Limb (tissue), 2 donors: ENCODE results near the gene MUC21.
"Not testable (repeated sequence)": the region's sequence is repeated elsewhere in the genome, so short reads cannot be mapped to it uniquely, and the experiment has no call there.

ENCODE experiments used
- DNase-seq, 2 donors: peaks; one replicate each; pipeline ENCODE4 v3.0.0-alpha.2; 2016; ENCODE audit errors: extremely low spot score in 2 of 2

The MUC21 gene

DNA sequence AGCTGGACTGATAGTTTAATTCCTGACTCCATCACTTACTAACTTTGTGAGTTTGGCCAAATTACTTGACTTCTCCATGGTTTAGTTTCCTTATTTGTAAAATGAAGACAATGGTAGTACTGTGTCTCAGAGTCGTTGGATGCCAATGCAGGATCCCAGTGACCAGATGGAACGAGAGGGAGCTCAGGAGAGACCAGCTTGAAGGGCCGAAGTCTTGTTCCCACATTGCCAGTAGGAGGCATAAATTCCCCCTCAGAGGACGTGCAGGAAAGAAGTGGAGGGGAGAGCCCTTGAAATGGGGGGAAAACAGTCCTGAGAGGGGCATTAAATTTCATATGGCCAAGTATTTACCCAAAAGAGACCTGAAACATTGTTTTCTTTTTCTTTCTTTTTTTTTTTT, 24.6 kb downstream of the MUC21 start:
- DNase-seq = no peak

DNA sequence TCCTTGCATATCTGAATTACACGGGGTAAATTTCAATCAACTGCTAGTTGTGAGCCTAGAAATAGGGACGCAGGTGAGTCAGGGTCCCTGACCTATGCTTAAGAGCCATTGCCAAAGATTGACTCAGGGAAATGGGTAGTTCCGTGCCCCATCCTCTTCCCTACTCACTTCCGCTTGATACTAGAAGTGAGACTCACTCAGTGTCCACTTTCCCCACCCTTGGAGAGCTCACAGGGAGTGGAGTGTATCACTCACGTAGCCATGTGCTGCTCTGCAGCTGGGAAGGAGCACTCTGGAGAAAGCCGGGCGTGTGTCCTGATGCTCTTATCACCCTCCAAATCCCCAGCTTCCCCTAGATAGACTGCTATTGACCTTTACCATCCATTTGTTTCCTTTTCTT, 26.2 kb downstream of the MUC21 start:
- no peak for DNase-seq

DNA sequence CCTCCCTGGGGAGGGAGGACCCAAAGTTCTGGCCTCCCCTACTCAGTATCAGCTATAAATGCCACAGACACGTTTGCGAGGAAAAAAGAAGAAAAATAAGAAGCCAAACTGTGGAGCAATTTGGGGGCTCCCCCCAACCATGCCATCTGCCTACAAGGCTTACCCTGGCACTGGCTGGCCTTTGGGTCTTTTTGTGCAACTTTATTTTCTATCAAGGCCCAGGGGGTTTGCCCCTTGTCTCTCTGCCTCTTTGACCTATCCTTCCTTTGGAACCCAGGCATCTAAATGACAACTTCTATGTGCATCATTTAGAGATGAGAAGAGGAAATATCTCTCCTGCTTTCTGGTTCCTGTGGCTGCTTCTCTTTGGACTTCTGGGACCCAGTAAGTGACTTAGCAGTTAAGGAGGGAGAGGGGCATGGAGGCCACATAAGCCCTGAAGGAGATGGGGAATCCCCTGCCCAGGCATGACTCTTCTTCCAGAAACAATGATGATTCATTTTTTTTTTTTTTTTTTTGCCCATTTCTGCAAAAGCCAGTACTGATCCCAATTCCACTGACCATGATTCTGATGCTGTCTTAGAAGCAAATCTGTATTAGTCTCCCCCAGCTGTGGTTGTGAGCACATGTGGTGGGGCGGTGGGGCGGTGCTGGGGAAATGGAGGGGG, 27.0 kb downstream of the MUC21 start, which contains the start of gene MUC22:
Gene MUC22 (plus strand): TSS at position 82 of the 668 bp plus-strand sequence. CDS start 233 bp downstream, at position 315.
- no peak for DNase-seq

DNA sequence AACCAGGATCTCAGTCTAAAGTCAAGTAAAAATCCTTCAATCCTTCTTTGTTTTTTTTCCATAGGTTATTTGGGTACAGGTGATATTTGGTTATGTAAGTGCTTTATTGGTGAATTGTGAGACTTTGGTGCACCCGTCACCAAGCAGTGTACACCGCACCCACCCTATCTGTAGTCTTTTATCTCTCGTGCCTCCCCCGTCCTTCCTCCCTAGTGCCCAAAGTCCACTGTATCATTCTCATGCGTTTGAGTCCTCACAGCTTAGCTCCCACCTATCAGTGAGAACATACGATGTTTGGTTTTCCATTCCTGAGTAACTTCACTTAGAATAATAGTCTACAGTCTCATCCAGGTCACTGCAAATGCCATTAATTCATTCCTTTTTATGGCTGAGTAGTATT, 27.6 kb downstream of the MUC21 start:
- no peak for DNase-seq

DNA sequence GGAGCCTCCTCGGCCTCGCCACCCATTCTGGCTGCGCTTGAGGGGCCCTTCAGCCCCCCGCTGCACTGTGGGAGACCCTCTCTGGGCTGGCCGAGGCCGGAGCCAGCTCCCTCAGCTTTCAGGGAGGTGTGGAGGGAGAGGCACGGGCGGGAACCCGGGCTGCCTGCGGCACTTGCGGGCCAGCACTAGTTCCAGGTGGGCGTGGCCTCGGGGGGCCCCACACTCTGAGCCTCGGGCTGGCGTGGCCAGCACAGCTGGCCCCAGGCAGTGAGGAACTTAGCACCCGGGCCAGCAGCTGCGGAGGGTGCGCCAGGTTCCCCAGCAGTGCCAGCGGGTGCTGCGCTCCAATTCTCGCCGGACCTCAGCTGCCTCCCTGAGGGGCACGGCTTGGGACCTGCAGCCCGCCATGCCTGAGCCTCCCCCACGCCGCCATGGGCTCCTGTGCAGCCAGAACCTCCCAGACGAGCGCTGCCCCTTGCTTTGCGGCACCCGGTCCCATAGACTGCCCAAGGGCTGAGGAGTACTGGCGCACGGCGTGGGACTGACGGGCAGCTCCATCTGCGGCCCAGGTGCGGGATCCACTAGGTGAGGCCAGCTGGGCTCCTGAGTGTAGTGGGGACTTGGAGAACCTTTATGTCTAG, 33.3 kb downstream of the MUC21 start:
- no peak for DNase-seq

DNA sequence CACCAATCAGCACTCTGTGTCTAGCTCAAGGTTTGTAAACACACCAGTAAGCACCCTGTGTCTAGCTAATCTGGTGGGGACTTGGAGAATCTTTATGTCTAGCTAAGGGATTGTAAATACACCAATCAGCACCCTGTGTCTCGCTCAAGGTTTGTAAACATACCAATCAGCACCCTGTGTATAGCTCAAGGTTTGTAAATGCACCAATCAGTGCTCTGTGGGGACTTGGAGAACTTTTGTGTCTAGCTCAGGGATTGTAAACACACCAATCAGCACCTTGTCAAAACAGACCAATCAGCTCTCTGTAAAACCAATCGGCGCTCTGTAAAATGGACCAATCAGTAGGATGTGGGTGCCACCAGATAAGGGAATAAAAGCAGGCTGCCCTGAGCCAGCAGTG, 33.9 kb downstream of the MUC21 start:
- DNase-seq = not testable (repeated sequence)

DNA sequence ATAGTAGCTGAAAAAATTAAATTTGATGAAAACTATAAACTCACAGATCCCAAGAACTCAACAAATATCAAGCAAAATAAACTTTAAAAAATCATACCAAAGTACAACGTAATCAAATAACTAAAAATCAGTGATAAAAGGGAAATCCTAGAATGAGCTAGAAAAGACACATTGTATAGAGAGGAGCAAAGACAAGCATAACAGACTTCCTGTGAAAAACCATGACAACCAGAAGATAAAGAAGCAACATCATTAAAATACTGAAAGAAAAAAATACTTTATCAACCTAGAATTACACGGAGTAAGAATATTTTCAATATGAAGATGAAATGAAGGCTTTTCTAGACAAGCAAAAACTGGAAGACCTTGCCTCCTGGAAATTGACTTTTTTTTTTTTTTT, 36.5 kb downstream of the MUC21 start:
- DNase-seq = no peak

DNA sequence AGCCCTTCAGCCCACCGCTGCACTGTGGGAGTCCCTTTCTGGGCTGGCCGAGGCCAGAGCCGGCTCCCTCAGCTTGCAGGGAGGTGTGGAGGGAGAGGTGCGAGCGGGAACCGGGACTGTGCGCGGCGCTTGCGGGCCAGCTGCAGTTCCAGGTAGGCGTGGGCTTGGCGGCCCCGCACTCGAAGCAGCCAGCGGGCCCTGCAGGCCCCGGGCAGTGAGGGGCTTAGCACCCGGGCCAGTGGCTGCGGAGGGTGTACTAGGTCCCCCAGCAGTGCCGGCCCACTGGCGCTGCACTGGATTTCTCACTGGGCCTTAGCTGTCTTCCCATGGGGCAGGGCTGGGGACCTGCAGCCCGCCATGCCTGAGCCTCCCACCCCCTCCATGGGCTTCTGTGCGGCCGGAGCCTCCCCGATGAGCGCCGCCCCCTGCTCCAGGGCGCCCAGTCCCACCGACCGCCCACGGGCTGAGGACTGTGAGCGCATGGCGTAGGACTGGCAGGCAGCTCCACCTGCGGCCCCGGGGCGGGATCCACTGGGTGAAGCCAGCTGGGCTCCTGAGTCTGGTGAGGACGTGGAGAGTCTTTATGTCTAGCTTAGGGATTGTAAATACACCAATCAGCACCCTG, 37.2 kb downstream of the MUC21 start:
- not testable (repeated sequence) for DNase-seq

DNA sequence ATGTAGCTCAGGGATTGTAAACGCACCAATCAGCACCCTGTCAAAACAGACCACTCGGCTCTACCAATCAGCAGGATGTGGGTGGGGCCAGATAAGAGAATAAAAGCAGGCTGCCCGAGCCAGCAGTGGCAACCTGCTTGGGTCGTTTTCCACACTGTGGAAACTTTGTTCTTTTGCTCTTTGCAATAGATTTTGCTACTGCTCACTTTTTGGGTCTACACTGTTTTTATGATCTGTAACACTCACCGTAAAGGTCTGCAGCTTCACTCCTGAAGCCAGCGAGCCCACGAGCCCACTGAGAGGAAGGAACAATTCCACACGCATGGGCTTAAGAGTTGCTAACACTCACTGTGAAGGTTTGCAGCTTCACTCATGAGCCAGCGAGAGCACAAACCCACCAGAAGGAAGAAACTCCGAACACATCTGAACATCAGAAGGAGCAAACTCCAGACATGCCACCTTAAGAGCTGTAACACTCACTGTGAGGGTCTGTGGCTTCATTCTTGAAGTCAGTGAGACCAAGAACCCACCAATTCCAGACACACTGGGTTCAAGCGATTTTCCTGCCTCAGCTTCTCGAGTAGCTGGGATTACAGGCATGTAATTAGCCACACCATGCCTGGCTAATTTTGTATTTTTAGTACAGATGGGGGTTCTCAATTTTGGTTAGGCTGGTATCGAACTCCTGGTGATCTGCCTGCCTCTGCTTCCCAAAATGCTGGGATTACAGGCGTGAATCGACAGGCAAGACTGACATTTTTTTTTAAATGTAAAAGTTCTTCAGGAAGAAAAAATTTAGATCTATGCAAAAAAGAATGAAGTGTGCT, 38.4 kb downstream of the MUC21 start:
- not testable (repeated sequence) for DNase-seq

DNA sequence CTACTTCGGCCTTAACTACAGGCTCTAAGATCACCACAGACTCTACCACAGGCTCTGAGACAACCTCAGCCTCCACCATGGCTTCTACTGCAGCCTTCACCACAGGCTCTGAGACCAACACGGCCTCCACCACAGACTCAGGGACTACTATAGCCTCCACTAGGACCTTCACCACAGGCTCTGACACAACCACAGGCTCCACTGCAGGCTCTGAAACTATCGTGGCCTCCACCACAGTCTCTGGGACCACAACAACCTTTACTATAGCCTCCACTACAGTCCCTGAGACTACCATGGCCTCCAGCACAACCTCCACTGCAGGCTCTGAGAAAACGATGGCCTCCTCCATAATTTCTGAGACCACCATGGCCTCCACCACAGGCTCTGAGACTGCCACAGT, 42.1 kb downstream of the MUC21 start:
- no peak for DNase-seq

DNA sequence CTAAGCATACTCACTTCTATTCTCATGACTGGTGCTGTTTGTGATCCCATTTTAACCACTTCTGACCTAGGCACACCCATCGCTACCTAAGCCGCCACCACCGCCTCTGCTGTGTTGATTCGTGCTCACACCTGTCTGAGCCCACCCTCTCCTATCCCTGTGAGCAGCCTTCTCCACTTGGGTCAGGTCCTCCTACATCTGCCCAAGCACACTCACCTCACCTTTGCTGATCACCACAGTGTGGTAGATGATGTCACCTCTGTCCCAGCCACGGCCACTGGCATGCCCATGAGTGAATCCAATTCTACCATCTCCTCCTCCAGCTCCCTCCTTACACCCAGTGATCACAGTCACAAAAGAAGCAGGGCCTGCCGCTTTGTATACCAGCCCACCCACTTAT, 47.6 kb downstream of the MUC21 start:
- no peak for DNase-seq

DNA sequence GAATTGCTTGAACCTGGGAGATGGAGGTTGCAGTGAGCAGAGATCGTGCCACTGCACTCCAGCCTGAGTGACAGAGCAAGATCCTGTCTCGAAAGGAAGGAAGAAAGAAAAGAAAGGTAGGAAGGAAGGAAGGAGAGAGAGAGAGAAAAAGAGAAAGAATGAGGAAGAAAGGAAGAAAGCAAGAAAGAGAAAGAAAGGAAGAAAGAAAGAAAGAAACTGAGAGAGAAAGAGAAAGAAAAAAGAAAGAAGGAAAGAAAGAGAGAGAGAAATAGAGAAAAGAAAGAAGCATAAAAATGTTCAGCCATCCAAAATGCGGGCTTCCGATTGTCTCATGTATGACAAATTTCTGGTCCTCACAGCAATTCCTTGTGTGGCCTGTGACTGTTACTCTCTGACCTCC, 49.6 kb downstream of the MUC21 start:
- no peak for DNase-seq

DNA sequence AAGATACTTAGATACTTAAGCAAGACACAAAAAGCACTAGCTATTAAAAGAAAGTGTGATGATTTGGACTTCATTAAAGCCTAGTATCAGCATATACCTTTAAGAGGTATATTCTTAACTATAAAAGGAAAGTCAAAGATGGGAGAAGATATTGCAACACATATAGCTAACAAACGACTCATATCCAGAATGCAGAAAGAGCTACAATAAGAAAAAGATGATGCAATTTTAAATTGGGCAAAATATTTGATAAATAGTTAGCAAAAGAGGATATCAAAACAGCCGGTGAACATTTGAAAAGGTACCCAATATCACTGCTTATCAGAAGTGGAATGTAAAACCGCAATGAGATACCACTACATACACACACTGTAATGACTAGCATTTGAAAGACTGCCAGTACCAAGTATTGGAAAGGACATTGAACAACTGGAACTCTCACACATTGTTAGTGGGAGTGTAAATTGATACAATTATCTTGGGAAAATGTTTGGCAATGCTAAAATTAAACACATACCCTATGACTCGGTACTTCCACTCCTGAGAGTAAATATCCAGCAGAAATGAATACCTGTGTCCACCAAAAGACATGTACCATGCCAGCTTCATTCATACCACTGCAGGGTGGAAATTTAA, 52.5 kb downstream of the MUC21 start:
- no peak for DNase-seq

DNA sequence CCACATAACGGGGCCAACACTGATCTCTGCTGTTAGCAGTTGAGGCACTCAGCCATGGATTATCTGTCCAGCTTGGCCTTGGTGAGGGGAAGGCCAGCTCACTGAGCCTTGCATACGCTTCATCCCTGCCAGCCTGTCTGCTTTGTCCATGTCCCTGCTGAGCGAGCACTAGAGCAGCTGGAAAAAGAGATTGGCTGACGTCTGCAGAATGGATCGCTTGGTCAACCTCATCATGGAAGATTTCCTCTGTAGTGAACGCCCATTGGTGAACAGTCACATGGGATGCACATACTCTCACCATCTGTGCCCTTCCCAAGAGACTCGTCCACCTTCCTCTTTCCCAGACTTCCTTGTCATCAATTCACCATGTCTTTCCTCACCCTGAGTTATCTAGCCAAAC, 53.7 kb downstream of the MUC21 start:
- DNase-seq = no peak

DNA sequence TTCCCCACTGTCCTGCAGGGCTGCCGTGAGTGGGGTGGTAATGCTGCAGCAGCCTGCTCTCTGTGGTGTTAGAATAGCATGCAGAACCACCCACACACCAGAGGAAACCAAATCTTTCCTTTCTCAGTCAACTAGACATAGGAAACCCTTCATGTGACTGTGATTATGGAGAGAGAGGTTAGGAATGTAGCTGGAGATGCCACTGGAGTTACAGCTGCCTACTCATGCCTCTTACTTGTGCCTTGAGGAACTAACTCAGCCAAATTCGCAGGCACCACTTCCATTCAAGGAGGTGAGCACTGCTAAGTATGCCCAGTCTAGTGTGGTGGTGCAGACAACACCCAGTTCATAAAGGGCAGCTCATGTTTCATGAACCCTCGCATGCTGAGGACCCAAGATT, 54.2 kb downstream of the MUC21 start:
- no peak for DNase-seq

DNA sequence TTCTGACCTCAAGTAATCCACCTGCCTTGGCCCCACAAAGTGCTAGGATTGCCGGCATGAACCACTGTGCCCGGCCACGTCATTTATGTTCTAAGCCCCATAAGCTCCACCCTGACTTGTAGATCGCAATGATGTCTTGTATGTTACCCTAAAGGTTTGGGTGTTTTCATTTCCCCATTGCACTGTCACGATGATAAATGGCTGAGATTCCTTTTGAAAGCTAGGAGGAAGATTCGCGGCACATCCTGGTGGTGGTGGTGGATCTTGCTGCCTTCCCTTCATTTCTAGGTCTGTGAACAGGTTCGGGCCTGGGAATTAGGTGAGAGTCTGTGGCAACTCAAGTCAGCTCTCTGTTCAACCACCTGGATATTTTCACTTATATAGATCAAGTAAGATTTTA, 55.0 kb downstream of the MUC21 start:
- no peak for DNase-seq
